Muscle of arm (tissue), 12 donors: ENCODE results near the gene ZNF891. TPM values are rescaled to one million over a fixed set of nuclear protein-coding genes. Genes with fewer than 3 reads are reported as not detected.

Experiments
- DNase-seq: peaks from one replicate; pipeline ENCODE4 v3.0.0-alpha.2; 2013
- polyA plus RNA-seq, 12 donors: library from polyadenylated mRNA; unstranded; fragments of 120-200 nt; gene quantifications; one replicate each; pipeline ENCODE4 v1.2.1, GENCODE V29; 2013; ENCODE audit not compliant: insufficient read length in 12 of 12

ZNF891 gene
- polyA plus RNA-seq, 12 donors = 1.2 to 4.4 (median 2.1) TPM; not detected in 1

GRCh38 chr12:133063556-133063955 is 66.5 kb downstream of the ZNF891 start:
- no peak for DNase-seq

- no peak for DNase-seq
Observed at GRCh38 chr12:133061954-133062353, 68.1 kb downstream of the ZNF891 start.

DNA sequence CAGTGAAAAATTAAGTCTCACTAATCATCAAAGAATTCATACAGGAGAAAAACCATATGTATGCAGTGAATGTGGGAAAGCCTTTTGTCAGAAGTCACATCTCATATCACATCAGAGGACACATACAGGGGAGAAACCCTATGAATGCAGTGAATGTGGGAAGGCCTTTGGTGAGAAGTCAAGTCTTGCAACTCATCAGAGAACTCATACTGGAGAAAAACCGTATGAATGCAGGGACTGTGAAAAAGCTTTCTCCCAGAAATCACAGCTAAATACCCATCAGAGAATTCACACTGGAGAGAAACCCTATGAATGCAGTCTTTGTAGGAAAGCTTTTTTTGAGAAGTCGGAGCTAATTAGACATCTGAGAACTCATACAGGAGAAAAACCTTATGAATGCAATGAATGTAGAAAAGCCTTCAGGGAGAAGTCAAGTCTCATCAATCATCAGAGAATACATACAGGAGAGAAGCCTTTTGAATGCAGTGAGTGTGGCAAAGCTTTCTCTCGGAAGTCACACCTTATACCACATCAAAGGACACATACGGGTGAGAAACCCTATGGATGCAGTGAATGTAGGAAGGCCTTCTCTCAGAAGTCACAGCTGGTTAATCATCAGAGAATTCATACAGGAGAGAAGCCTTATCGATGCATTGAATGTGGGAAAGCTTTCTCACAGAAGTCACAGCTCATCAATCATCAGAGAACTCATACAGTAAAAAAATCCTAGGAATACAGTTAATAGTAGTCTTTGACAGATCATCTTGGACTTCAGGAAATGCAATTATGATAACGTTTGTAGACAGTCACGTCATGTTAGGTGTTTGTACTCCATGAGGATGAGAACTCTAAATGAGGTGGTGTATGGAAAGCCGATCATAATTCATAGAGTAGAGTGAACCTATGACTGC is 71.6 kb downstream of the ZNF891 start:
- DNase-seq = no peak

DNA sequence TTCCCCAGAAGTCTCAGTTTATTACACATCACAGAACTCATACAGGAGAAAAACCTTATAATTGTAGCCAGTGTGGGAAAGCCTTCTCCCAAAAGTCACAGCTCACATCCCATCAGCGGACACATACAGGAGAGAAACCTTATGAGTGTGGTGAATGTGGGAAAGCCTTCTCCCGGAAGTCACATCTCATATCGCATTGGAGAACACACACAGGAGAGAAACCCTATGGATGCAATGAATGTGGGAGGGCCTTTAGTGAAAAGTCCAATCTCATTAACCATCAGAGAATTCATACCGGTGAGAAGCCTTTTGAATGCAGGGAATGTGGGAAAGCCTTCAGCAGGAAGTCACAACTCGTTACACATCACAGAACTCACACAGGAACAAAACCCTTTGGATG is 72.6 kb downstream of the ZNF891 start:
- no peak for DNase-seq

Other genes starting within 250 kb of the ZNF891 start
- gene CHFR, start 242.7 kb downstream of the ZNF891 start, polyA plus RNA-seq = 10 to 100 TPM in 11 of 12 donors, not detected in 1; 14.0 to 31.7 (median 20.6) TPM
- gene ZNF605, start 174.0 kb downstream of the ZNF891 start, polyA plus RNA-seq = 10 to 100 TPM in 11 of 12 donors, not detected in 1; 10.3 to 23.0 (median 14.9) TPM
- 10 to 100 TPM in 3 of 12 donors, 1 to 10 TPM in 8, not detected in 1; 6.0 to 10.8 (median 9.0) TPM for gene ZNF26, start 143.9 kb downstream of the ZNF891 start, polyA plus RNA-seq
- 10 to 100 TPM in 11 of 12 donors, not detected in 1; 26.7 to 53.1 (median 32.8) TPM for gene ZNF84, start 92.8 kb downstream of the ZNF891 start, polyA plus RNA-seq
- gene ZNF140, start 49.4 kb downstream of the ZNF891 start, polyA plus RNA-seq = 10 to 100 TPM in 10 of 12 donors, 1 to 10 TPM in 1, not detected in 1; 9.4 to 23.0 (median 16.3) TPM
- 10 to 100 TPM in 2 of 12 donors, 1 to 10 TPM in 9, not detected in 1; 3.1 to 11.2 (median 6.8) TPM for gene ZNF10, start 353 bp upstream of the ZNF891 start, polyA plus RNA-seq
- gene ZNF268, start 51.2 kb upstream of the ZNF891 start, polyA plus RNA-seq = 10 to 100 TPM in 8 of 12 donors, 1 to 10 TPM in 3, not detected in 1; 8.2 to 23.8 (median 11.1) TPM
- gene ANHX, start 105.6 kb upstream of the ZNF891 start, polyA plus RNA-seq = not detected